NB4 (cell line): ENCODE results near the gene FGD1.
"Not testable (repeated sequence)": the region's sequence is repeated elsewhere in the genome, so short reads cannot be mapped to it uniquely, and the experiment has no call there.

ENCODE experiments used
- DNase-seq: peaks from one replicate; pipeline ENCODE4 v3.0.0; 2010; ENCODE audit warnings: low read depth
- H3K4me3 ChIP-seq: one replicate; pipeline ENCODE4 v1.5.1; 2011; ENCODE audit warnings: mild to moderate bottlenecking, low read depth, low read length, moderate library complexity
- CTCF ChIP-seq: IDR thresholded peaks from one replicate; pipeline ENCODE4 v1.5.1; 2012; ENCODE audit warnings: low read depth, low read length
- MAX ChIP-seq: IDR thresholded peaks from 2 replicates; pipeline ENCODE4 v1.6.1; 2011; ENCODE audit warnings: low read depth, low read length
- MYC ChIP-seq: IDR thresholded peaks from 2 replicates; pipeline ENCODE4 v1.6.1; 2011; ENCODE audit warnings: low read depth, low read length
- POLR2A ChIP-seq: IDR thresholded peaks from 2 replicates; pipeline ENCODE4 v1.6.1; 2011; ENCODE audit warnings: mild to moderate bottlenecking; ENCODE audit not compliant: insufficient read length; ENCODE audit errors: extremely low read depth

Gene FGD1

GRCh38 chrX:54492340-54492739 lies 3.7 kb downstream of the FGD1 start:
- TF ChIP-seq POLR2A (no peak), CTCF (no peak), MYC (no peak), MAX (no peak)
- no peak overlapping the region for H3K4me3 ChIP-seq
- DNase-seq = no peak

GRCh38 chrX:54489819-54490218 lies 6.2 kb downstream of the FGD1 start:
- H3K4me3 ChIP-seq, DNase-seq: not testable (repeated sequence)

- H3K4me3 ChIP-seq = no peak overlapping the region
- DNase-seq = no peak
These were observed 11.4 kb downstream of the FGD1 start for GRCh38 chrX:54484666-54485065.

GRCh38 chrX:54483946-54484345 lies 12.1 kb downstream of the FGD1 start:
- DNase-seq = no peak
- H3K4me3 ChIP-seq = no peak overlapping the region
- TF ChIP-seq CTCF = no peak
- no peak for TF ChIP-seq MAX
- TF ChIP-seq MYC = no peak
- no peak for TF ChIP-seq POLR2A

More at GRCh38 chrX:54484666-54485065, 11.4 kb downstream of the FGD1 start:
- TF ChIP-seq MAX = no peak
- TF ChIP-seq MYC = no peak
- TF ChIP-seq CTCF = no peak
- TF ChIP-seq POLR2A = no peak

- DNase-seq = no peak
- no peak overlapping the region for H3K4me3 ChIP-seq
- TF ChIP-seq MYC (no peak), POLR2A (no peak), MAX (no peak), CTCF (no peak)
These were observed 13.0 kb downstream of the FGD1 start for GRCh38 chrX:54482839-54483593.

GRCh38 chrX:54479136-54480111 lies 16.6 kb downstream of the FGD1 start:
- H3K4me3 ChIP-seq = no peak overlapping the region
- TF ChIP-seq POLR2A = no peak
- no peak for TF ChIP-seq MAX
- no peak for TF ChIP-seq MYC
- no peak for TF ChIP-seq CTCF
- DNase-seq = no peak
